Smooth muscle cell (in vitro differentiated cells): ENCODE data around the gene SPATA2L. TPM values are rescaled to one million over a fixed set of nuclear protein-coding genes. Genes with fewer than 3 reads are reported as not detected.
A peak's percentile ranks its signal among the peaks of the same experiment; 100 is the strongest.
"Not testable (repeated sequence)": the region's sequence is repeated elsewhere in the genome, so short reads cannot be mapped to it uniquely, and the experiment has no call there.

ENCODE experiments used
- DNase-seq: peaks from one replicate; lab custom pipeline; 2025; ENCODE audit not compliant: unreplicated experiment; lab: John Stamatoyannopoulos, UW
- H2AFZ ChIP-seq: fragments of 200-600 bp; sonication (generic); 2 replicates; pipeline ENCODE4 v1.6.0; 2016; ENCODE audit warnings: antibody characterized with exemption, low read depth, mild to moderate bottlenecking
- H3F3A ChIP-seq: fragments of 200-600 bp; sonication (generic); 2 replicates; pipeline ENCODE4 v1.6.0; 2017; ENCODE audit warnings: antibody characterized with exemption, low read depth
- H3K27ac ChIP-seq: fragments of 200-600 bp; sonication (generic); 2 replicates; pipeline ENCODE4 v1.5.1; 2016; ENCODE audit warnings: low read depth, mild to moderate bottlenecking
- H3K27me3 ChIP-seq: fragments of 200-600 bp; sonication (generic); 2 replicates; pipeline ENCODE4 v1.6.1; 2016; ENCODE audit warnings: low read depth, mild to moderate bottlenecking
- H3K36me3 ChIP-seq: fragments of 200-600 bp; sonication (generic); 2 replicates; pipeline ENCODE4 v1.5.1; 2016; ENCODE audit warnings: low read depth
- H3K4me1 ChIP-seq: fragments of 200-600 bp; sonication (generic); 2 replicates; pipeline ENCODE4 v1.5.1; 2016; ENCODE audit warnings: low read depth
- H3K4me2 ChIP-seq: fragments of 200-600 bp; sonication (generic); 2 replicates; pipeline ENCODE4 v1.6.0; 2016; ENCODE audit warnings: mild to moderate bottlenecking
- H3K4me3 ChIP-seq: fragments of 200-600 bp; sonication (generic); 2 replicates; pipeline ENCODE4 v1.5.1; 2016; ENCODE audit warnings: mild to moderate bottlenecking
- H3K79me2 ChIP-seq: fragments of 200-600 bp; sonication (generic); 2 replicates; pipeline ENCODE4 v1.6.0; 2016; ENCODE audit warnings: low read depth, mild to moderate bottlenecking
- H3K9ac ChIP-seq: fragments of 200-600 bp; sonication (generic); 2 replicates; pipeline ENCODE4 v1.6.0; 2016; ENCODE audit warnings: low read depth
- H3K9me3 ChIP-seq: fragments of 200-600 bp; sonication (generic); replicated peaks from 2 replicates; pipeline ENCODE4 v1.5.1; 2016; ENCODE audit warnings: low read depth
- H4K20me1 ChIP-seq: fragments of 200-600 bp; sonication (generic); 2 replicates; pipeline ENCODE4 v1.6.0; 2016; ENCODE audit warnings: low read depth
- WGBS: methylation state at CpG from one replicate; pipeline ENCODE4 v1.1.7; 2016; ENCODE audit warnings: low lambda C conversion rate; 5-methylcytosine and 5-hydroxymethylcytosine counted together
- polyA plus RNA-seq: library from polyadenylated mRNA; unstranded; fragments of >200 nt; fragmentation: Nextera tagmentation; extraction: Ambion mirVana; gene quantifications from 2 replicates; pipeline ENCODE4 v1.2.1, GENCODE V29; 2016
- total RNA-seq: library from RNA; depleted of rRNA; stranded (reverse); fragments of >200 nt; gene quantifications from 2 replicates; pipeline ENCODE4 v1.2.3, GENCODE V29; 2014
- TF ChIP-seq, protein P1 (sequence below): fragments of 200-600 bp; sonication (generic); IDR thresholded peaks from 2 replicates; pipeline ENCODE4 v1.5.1; 2017; ENCODE audit warnings: borderline replicate concordance, mild to moderate bottlenecking, antibody characterized with exemption; ENCODE audit not compliant: insufficient read depth, poor library complexity, severe bottlenecking

Gene SPATA2L
- total and polyA plus RNA-seq, 2 experiments from 2014 or later = 7.8 to 14.1 TPM

GRCh38 chr16:89700649-89701424 is 668 bp downstream of the SPATA2L start:
- 3% methylated on average over 52 of the region's 78 CpGs for WGBS
- Histone ChIP-seq H3F3A (no peaks in the 10 kb centered on the region), H3K79me2 (peaks cover 3% of the 10 kb centered on the region), H2AFZ (no peak overlapping the region), H3K9me3 (no peaks in the 10 kb centered on the region), H3K4me3 (peak overlapping the region; percentile 81), H3K27me3 (no peaks in the 10 kb centered on the region), H3K4me2 (peak overlapping the region; percentile 92), H3K27ac (peak overlapping the region; percentile 89), H3K9ac (peak overlapping the region; percentile 80), H4K20me1 (peaks cover 21% of the 10 kb centered on the region), H3K4me1 (peaks cover 12% of the 10 kb centered on the region), H3K36me3 (no peaks in the 10 kb centered on the region)
- TF ChIP-seq, protein P1, sequence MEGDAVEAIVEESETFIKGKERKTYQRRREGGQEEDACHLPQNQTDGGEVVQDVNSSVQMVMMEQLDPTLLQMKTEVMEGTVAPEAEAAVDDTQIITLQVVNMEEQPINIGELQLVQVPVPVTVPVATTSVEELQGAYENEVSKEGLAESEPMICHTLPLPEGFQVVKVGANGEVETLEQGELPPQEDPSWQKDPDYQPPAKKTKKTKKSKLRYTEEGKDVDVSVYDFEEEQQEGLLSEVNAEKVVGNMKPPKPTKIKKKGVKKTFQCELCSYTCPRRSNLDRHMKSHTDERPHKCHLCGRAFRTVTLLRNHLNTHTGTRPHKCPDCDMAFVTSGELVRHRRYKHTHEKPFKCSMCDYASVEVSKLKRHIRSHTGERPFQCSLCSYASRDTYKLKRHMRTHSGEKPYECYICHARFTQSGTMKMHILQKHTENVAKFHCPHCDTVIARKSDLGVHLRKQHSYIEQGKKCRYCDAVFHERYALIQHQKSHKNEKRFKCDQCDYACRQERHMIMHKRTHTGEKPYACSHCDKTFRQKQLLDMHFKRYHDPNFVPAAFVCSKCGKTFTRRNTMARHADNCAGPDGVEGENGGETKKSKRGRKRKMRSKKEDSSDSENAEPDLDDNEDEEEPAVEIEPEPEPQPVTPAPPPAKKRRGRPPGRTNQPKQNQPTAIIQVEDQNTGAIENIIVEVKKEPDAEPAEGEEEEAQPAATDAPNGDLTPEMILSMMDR = peak; percentile 28
- no peak for DNase-seq

DNA sequence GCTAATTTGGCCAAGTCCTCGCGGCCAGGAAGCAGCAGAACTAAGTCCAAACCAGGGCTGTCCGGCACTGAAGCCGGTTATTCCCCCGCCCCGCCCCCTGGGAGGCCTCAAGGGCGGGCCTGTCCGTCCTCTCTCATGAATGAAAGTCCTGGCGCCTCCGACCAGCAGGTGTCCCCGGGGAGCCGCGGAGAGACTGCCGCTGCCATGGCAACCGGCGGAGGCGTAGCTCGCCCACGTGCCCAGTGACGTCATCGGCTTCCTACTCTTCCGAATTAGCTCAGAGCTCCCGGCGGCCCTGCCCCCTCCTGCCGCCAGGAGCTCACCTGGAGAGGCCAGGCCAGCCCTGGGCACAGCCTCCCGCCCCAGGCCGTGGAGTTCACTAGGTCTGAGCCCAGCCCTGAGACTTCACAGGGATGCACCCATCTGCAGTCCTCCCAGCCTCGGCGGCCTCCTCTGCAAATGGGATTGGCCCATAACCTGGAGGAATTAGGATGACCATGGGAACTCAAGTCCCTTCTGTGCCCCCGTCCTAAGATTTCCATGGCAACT is 1.3 kb downstream of the SPATA2L start:
- Histone ChIP-seq H3K36me3 (no peaks in the 10 kb centered on the region), H3F3A (no peaks in the 10 kb centered on the region), H2AFZ (no peak overlapping the region), H3K4me1 (peaks cover 12% of the 10 kb centered on the region), H3K27me3 (no peaks in the 10 kb centered on the region), H4K20me1 (peaks cover 21% of the 10 kb centered on the region), H3K4me2 (peak overlapping the region; percentile 92), H3K79me2 (peaks cover 3% of the 10 kb centered on the region), H3K9ac (peak overlapping the region; percentile 80), H3K9me3 (no peaks in the 10 kb centered on the region), H3K27ac (peak overlapping the region; percentile 89), H3K4me3 (peak overlapping the region; percentile 81)
- peak; percentile 92 for DNase-seq
- TF ChIP-seq, protein P1 = peak; percentile 60
- 2% methylated on average over 30 of the region's 30 CpGs for WGBS

DNA sequence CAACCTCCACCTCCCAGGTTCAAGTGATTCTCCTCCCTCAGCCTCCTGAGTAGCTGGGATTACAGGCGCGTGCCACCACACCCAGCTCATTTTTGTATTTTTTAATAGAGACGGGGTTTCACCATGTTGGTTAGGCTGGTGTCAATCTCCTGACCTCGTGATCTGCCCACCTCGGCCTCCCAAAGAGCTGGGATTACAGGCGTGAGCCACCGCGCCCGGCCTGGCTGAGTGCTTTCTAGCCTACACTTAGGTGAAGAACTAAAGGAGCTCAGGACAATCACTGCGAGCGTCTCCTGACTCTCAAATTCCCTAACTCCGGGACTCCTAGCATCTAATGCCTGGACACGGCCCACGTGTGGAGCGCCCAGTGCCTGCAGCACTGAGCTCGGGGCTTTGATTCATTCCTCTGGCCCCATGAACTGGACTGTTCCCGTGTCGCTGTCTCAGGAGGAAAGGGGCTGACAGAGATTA is 1.8 kb downstream of the SPATA2L start:
- H2AFZ ChIP-seq, H3K27me3 ChIP-seq, H3F3A ChIP-seq, DNase-seq, H3K36me3 ChIP-seq, H3K9ac ChIP-seq, H3K79me2 ChIP-seq, H3K9me3 ChIP-seq: not testable (repeated sequence)
- H3K4me3 ChIP-seq = peak overlapping the region; percentile 35
- WGBS = 75% methylated on average over 18 of the region's 18 CpGs
- peak overlapping the region; percentile 23 for H3K27ac ChIP-seq
- H3K4me1 ChIP-seq = peaks cover 12% of the 10 kb centered on the region
- H3K4me2 ChIP-seq = peak overlapping the region; percentile 92
- peaks cover 21% of the 10 kb centered on the region for H4K20me1 ChIP-seq

DNA sequence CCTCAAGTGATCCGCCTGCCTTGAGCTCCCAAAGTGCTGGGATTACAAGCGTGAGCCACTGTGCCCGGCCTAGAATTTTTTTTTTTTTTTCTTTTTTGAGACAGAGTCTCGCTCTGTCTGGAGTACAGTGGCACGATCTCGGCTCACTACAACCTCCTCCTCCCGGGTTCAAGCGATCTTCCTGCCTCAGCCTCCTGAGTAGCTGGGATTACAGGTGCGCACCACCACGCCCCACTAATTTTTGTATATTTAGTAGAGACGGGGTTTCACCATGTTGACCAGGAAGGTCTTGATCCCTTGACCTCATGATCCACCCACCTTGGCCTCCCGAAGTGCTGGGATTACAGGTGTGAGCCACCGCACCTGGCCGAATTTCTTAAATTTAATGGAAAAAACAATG is 2.8 kb downstream of the SPATA2L start:
- H2AFZ ChIP-seq, H3K4me3 ChIP-seq, H3K9me3 ChIP-seq, H3K27ac ChIP-seq, H3K79me2 ChIP-seq, H3K36me3 ChIP-seq, H3F3A ChIP-seq, H3K9ac ChIP-seq, DNase-seq, H3K27me3 ChIP-seq, H3K4me2 ChIP-seq: not testable (repeated sequence)
- 98% methylated on average over 14 of the region's 14 CpGs for WGBS
- H4K20me1 ChIP-seq = peaks cover 21% of the 10 kb centered on the region
- H3K4me1 ChIP-seq = peaks cover 12% of the 10 kb centered on the region
